GM21526 (cell line): ENCODE measurements around the gene MPND.
"Not testable (repeated sequence)": the region's sequence is repeated elsewhere in the genome, so short reads cannot be mapped to it uniquely, and the experiment has no call there.

Experiments
- ATAC-seq: cut with Tn5 transposase; IDR thresholded peaks from one replicate; pipeline ENCODE4 v1.9.1; 2021; ENCODE audit warnings: moderate library complexity; ENCODE audit not compliant: unreplicated experiment, low FRiP score

Gene MPND

DNA sequence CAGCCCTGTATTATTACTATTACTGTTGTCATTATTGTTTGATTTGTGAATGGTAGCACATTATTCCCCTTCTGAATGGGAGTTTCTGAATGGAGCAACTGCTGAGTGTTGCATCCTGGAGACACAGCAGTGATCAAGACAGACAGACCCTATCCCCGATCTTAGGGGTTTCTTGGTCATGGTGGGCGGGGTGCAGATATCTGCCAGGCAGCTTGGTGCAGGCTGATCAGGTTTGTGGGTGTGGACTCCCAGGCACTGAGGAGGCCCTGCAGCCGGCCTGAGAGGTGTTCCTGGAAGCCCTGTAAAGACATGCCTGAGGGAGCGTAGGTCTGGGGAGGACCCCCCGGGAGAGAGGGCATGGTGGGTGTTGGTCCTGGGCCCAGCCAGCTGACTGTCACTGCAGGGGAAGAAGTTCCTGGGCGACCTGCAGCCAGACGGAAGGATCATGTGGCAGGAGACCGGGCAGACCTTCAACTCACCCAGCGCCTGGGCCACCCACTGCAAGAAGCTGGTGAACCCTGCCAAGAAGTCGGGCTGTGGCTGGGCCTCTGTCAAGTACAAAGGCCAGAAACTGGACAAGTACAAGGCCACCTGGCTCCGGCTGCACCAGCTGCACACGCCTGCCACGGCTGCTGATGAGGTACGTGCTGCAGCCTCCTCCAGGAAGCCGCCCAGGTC, 2.1 kb downstream of the MPND start:
- no peak for ATAC-seq

GRCh38 chr19:4346020-4346383, 2.6 kb downstream of the MPND start:
- ATAC-seq: no peak

DNA sequence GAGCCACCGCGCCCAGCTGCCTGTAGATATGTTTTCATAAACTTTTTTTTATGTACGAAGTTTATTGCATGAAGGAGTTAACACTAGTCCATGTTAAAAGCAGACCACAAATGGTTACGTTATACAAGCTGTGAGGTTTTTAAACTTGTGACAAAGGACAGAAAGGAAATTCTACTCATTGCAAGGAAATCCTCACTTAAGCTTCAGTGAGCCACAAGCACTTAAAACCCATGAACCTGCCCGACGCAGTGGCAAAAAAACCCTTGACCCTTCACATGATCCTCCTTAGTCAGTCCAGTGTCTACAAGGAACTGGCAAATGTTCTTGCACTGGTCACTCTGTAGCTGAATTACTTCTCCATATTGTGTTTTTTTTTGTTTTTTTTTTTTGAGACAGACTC, 4.2 kb downstream of the MPND start:
- ATAC-seq: no peak

GRCh38 chr19:4349225-4349624, 5.9 kb downstream of the MPND start:
- ATAC-seq: not testable (repeated sequence)

DNA sequence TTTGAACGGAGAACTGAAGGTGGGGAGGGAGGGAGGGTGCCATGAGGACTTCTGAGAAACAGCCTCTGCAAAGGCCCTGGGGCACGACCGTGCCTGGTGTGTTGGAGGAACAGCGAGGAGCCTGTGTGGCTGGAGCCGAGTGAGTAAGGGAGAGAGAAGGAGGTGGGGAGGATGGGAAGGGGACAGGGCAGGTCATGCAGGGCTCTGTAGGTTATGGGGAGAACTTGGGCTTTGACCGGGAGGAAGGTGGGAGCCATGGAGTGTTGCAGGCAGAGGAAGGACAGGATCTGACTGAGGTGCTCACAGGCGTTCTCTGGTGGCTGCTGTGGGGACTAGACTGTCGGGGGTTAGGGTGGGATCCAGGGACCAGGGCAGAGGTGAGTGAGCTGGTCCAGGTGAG, 6.7 kb downstream of the MPND start:
- ATAC-seq: no peak

DNA sequence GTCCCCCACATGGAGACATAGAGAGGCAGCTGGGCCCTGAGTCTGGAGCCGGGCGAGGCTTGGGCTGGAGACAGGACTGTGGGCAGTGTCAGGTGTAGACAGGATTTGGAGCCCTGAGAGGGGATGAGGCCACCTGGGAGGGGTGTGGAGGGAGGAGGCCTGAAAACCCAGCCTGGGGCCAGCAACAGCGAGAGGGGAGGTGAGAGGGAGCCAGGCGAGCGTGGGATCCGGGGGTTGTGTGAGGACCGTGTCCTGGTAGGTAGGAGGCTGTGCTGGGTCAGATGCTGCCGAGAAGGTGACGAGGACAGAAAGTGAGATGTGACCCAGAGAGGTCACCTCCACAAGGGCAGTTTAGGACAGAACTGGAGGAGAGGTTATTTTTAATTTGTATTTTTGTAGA, 7.4 kb downstream of the MPND start:
- ATAC-seq: no peak

GRCh38 chr19:4352701-4353121, 9.3 kb downstream of the MPND start:
- ATAC-seq: no peak

GRCh38 chr19:4354282-4354681, 10.9 kb downstream of the MPND start:
- no peak for ATAC-seq

DNA sequence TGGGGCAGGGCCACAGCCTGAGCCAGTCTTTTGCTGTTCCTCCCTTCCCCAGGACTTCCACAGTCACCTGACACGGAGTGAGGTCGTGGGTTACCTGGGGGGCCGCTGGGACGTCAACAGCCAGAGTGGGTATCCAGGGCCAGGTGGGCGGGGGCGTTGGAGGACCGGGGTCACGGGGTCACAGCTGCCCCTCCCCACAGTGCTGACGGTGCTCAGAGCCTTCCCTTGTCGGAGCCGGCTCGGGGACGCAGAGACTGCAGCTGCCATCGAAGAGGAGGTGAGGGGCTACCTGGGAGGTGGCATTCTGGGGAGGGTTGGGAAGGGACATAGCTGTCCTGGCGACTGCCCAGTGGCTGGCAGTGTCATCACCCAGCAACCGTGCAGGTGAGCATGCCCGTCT, 11.5 kb downstream of the MPND start:
- no peak for ATAC-seq

GRCh38 chr19:4357095-4357797, 13.9 kb downstream of the MPND start:
- no peak for ATAC-seq

DNA sequence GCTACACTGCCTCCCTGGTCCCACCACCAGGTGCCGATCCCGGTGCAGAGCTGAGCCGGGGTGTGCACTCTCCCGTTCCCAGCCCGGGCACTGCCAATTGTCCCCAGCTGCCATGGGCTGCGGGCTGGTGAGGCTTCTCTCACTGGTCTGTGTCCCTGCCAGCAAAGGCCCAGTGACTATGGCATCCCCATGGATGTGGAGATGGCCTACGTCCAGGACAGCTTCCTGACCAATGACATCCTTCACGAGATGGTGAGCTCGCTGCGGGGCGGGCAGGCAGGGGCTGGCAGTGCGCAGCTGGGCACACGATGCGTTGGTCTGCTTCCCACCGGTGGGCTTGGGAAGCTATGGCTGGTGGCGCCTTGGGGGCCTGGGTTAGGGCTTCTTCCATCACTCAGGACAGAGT, 14.6 kb downstream of the MPND start:
- ATAC-seq: no peak

GRCh38 chr19:4358709-4359626, 15.6 kb downstream of the MPND start:
- ATAC-seq: no peak

- ATAC-seq: no peak
These were observed 16.3 kb downstream of the MPND start for GRCh38 chr19:4359627-4360000.

DNA sequence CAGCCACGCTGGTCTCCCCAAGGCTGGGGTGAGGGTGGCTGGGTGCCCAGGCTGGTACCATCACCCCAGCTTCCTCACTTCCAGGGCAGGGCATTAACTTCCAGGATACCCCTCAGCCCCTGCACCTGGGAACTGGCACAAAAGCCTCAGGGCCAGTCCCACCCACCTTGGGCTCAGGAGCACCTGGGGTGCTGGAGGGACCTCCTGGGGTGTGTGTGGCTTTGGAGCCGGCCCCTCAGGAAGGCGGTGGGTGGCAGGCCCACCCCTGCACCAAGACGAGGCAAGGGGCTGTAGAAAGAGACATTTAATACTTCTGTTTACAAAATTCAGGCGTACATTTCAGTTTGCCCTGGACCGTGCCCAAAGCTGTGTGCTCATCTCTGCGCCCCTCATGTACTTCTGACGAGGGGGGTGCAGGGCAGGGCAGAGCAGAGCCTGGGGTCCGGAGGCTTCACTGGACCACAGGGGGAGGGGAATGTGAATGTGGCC, 16.8 kb downstream of the MPND start:
- ATAC-seq: no peak

DNA sequence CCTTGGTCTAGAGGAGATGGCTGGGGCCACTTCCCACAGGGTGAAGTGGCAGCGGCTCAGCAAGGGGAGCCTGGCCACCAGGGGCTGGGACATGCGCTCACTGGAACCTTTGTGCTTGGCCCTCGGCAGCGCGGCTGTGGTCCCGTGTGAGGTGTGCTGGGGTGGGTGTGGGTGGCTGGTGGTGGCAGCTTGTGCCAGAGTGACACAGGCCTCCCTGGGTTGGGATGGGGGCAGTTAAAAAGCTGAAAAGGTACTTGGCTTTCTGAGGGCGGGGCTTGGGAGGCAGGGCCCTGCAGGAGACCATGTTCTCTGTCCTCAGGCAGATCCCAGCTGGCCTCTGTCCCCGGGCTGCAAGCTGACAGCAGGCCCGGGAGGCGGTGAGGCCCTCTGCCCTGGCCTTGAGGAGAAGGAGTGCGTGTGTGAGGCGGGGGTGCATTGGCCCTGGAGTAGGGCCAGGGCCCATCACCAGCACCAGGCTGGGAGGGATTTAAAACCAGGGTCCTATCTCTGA, 17.3 kb downstream of the MPND start:
- no peak for ATAC-seq

DNA sequence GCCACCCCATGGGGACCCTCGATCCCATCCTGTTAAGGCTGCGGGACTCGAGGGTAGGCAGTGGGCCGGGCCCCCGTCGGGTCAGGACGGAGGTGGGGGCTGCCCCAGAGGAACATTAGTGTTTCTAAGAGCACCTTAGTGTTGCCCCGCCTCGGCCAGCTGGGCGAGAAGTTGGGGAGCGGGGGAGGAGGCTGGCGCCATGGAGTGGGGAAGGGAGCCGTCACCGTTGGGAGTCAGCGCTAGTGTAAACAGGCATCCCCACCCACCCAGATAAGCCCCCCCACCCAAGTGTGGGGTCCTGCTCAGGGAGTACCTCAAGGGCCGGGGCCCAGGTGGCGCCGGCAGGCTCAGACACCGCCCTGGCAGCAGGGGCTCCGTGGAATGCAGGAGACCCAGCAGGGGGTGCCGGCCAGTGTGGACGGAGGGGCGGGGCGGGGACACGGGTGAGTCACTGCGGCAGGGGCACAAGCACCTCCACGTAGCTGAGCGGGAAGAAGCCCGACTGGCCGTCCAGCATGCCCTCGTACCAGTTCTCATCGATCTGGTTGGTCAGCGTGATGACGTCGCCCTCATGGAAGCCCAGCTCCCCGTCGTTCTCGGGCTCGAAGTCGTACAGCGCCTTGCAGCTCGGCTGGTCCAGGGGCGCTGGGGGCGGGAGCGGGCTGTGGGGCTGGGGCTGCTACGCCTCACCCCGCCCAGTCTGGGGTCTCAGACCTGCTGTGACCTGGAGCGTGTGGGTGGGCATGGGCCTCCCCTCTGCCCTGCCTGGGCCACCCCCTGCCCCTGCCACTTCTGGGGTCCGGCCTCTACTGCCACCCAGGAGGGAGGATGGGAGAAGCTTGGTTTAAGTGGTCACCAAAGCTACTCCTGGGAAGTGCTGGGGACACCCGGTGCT, 18.0 kb downstream of the MPND start:
- no peak for ATAC-seq

GRCh38 chr19:4362101-4362828, 18.9 kb downstream of the MPND start:
- no peak for ATAC-seq

DNA sequence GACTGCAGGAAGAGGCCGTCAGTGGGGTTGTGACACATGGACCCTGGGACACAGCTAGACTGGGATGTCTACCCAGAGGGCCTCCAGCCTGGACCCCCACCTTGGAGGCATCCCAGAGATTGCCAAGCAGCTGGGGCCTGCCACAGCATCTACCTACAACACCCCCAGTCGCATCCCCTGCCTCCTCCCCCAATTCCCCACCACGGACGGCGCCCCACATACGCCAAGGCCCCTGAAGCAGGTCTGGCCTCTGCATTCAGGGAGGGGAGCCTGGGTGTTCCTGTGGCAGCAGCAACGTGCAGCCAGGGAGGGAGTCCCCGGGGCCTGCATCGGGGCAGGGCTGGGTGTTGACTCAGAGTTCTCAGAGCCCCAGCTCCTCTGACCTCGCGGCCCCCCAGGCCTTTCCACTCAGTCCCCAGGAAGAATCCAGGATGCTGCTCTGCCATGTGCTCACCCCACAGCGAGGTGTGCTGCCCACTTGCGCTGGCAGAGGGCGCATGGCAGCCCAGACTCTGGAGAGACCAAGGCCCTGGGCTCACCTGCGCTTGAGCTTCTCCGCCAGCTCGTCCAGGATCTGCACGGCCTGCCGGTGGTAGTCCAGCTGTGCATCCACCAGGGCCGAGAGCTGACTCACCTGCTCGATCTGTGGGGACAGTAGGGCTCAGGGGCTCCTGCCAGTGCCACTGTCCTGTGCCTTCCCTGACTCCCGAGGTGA, 19.6 kb downstream of the MPND start:
- no peak for ATAC-seq
